ENCODE data around the gene DNASE2.
"Not testable (repeated sequence)": the region's sequence is repeated elsewhere in the genome, so short reads cannot be mapped to it uniquely, and the experiment has no call there.

DNASE2 gene, protein sequence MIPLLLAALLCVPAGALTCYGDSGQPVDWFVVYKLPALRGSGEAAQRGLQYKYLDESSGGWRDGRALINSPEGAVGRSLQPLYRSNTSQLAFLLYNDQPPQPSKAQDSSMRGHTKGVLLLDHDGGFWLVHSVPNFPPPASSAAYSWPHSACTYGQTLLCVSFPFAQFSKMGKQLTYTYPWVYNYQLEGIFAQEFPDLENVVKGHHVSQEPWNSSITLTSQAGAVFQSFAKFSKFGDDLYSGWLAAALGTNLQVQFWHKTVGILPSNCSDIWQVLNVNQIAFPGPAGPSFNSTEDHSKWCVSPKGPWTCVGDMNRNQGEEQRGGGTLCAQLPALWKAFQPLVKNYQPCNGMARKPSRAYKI

DNA sequence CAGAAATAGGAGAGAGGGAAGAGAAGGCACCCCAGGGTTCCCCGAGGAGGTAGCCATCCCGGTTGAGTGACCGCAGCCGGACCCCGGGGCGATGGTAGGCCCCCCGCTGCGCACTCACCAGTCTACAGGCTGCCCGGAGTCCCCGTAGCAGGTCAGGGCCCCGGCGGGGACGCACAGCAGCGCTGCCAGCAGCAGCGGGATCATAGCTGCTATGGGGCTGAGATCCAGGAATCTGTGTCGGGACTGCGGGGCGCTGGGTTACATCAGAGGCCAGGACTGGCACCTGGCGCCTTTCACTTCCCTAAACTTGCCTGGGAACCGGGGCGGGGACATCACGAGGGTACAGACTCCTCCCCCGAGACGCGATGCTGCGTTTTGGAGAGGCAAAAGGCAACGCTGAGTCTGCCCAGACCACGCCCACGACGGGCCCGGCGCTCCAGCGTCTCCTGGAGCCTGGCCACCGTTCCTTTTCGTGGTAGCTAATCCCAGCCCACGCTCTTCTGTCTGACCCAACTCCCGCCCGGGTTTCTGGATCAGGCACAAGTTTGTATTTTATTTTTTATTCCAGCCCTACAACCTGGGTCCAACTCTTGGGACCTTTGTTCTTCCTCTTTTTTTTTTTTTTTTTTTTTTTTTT lies at the start of gene DNASE2:
DNASE2 (minus strand) TSS at position 278 of the 637 bp plus-strand sequence; CDS start at position 204, 74 bp downstream.
- peak; percentile 95 for DNase-seq

DNA sequence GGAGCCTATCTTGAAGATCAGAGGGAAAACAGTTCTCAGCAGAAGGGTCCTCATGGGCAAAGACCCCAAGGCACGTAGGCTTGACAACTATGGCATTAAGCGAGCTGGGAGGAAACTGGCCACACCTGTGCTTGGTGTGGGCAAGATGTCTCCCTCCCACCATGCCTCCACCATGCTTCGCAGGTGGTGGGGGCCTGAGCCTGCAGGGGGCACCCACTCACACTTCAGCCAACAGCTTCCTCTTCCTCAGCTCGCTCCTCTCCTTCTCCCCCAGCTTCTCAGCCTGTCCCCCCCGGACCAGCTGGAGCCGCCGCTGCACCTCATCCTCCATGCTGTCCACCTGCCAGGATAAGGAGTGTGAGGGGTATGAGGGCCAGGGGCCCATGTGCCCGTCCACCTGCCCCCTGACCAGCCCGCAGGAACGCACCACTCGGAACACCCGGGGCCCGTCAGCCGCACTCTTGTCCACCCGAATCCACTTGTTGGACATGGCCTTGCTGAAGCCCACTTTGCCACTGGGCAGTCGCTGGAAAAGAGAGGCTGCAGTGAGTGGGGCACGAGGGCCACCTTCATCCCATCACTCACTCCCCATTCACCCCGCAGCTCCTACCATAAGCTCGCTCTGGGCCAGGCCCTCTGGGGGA lies 48.9 kb upstream of the DNASE2 start:
- no peak for DNase-seq

DNA sequence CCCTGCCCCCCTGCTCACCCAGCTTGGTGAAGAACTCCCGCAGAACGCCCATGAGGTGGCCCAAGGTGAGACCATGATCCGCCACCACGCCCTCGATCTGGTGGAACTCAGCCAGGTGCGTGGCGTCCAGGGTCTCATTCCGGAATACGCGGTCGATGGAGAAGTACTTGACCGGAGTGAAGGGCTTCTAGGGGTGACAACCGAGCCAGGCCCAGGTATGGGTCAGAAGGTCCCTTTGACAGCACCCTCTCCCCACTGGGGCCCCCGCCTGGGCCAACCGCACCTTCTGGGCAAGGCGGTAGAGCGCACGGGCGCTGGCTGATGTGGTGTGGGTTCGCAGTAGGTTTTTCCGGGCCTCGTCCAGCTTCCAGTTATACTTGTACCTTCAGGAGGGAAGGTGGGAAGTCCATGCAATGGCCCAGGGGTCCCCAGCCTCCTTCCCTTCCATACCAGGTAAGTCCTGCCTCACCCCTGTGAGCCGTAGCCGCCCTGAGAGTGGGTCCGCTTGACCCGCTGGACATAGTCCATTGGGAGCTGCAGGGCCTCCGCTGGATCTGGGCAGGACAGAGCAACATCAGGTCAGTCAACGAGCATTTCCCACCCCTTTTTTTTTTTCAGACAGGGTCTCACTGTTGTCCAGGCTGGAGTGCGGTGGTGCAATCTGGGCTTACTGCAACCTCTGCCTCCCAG lies 43.5 kb upstream of the DNASE2 start:
- no peak for DNase-seq

DNA sequence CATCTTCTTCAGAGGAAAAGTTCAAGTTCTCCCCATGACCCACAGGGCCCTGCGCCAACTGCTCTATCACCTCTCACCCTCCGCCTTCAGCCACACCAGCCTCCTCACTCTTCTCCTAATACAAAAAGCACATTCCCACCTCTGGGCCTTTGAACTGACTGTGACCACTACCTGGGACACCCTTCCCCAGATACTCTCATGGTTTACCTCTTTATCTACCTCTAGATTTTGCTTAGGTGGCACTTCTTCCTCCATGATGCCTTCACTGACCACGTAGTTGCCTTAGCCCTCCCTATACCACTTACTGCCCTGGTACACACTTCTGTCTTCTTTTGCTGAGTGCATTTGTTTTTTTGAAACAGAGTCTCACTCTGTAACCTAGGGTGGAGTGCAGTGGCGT lies 41.7 kb upstream of the DNASE2 start:
- no peak for DNase-seq

DNA sequence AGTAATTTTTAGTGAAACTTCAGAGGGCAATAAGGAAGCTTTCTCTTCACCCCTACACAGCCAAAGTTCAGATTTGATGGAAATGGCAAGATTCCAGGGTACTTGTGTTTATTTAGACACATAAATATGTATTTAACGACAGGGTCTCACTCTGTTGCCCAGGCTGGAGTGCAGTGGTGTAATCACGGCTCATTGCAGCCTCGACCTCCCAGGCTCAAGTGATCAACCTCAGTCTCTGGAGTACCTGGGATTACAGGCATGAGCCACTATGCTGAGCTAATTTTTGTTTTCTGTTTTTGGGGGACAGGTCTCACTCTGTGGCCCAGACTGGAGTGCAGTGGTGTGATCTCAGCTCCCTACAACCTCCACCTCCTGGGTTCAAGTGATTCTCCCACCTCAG lies 39.8 kb upstream of the DNASE2 start:
- DNase-seq: no peak

DNA sequence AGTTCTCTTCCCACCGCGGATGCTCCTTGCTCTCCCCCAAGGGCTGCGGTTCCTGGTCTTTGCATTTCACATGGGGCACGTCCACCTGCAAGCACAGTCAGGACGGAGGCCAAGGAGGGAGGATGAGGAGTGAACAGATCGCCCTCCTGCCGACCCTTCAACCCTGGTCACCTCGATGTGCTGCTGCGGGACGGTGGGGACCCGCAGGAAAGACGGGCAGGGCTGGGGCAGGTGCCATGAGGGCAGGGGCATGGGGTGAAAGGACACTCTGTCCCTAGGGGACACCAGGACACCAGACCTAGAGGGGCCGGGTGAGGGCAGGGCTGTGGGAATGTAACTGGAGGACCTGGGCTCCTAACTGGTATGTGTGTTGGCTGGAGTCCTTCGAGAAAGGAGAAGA lies 37.0 kb upstream of the DNASE2 start:
- no peak for DNase-seq

DNA sequence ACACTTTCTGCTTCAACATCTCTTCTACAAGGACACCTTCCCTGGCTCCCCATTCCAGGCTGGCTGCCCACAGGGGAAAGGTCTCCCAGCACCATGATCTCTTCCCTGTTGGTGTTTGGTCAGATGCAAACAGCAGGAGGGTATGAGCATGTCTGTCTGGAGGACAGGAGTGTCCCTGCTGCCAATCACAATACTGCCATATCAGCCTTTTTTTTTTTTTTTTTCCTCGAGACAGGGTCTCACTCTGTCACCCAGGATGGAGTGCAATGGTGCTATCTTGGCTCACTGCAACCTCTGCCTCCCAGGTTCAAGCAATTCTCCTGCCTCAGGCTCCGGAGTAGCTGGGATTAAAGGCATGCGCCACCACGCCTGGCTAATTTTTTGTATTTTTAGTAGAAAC lies 34.6 kb upstream of the DNASE2 start:
- not testable (repeated sequence) for DNase-seq

DNA sequence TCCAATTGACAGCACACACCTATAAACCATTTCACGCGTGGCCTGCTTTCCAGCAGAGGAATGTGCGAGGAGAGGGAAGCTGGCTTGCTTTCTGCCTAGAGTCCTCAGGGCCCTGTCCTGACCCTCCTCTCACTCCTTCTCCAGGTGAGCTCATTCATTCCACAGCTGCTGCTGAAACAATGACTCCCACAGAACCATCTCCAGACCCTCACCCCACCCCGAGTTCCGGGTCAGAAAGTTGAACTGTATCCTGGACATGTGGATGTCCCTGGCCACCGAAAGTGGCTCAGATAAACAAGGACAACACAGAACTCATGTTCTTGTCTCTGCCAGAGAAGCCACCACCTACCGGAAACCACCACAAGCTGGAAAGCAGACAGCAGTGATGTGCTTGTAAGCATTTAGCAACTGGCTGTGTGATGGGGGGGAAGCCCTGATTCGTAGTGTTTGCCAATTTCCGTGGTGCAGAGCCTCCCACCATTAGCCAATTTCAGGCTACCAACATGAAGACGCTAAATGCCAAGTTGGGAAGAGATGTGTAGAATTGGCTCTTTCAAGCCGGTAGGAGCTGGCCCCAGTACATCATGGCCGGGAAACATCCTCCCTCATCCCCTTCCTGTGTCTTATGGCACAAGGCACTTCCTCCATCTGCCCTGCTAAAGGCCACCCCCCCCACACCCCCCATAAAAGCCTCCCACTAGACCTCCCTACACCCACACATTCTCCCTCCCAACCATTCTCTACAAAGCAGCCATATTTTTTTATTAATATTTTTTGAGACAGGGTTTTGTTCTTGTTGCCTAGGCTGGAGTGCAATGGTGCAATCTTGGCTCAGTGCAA lies 32.8 kb upstream of the DNASE2 start:
- peak; percentile 80 for DNase-seq

DNA sequence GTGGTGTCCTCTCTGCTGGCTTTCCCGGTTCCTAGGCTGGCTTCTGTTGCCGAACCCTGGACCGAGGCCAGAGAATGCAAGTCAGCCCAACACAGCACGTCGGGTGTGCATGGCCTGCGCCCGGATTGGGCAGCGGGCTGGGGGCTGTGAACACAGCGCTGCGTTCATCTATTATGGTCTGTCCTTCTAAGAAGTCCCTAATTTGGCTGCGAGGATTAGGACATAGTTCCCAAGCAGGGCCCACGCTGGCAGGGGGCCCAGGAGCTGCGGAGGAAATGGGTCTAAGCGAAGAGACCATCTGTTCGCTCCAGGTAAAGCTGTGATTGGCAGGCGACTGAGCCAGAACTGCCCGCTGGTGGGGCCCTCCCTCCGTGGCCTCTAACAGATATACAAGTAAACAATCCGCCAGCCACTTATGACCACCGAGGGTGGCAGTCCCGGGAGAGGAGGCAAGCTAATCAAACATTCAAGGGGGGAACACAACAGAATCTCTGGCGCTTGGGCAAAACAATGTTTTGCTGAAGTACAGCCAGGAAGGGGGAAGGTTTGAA lies 31.8 kb upstream of the DNASE2 start:
- DNase-seq: peak; percentile 95

DNA sequence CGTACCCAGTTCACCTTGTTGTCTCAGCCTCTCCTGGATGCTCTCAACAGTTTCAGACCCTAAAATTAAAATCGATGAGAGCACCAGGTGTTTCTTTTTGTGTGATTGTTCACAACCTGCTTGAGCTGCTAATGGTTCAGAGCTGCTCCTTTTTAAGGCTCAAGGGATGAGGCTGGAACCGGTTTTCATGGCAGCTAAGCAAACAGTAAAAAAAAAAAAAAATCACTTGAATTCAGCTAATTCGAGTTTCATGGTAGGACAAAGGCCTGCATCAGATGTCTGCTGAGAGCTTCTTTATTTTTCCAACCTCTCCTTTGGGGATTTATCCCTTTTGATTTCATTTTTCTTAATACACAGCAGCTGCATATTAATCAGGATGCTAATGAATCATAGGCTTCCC lies 31.3 kb upstream of the DNASE2 start:
- DNase-seq: peak; percentile 94

DNA sequence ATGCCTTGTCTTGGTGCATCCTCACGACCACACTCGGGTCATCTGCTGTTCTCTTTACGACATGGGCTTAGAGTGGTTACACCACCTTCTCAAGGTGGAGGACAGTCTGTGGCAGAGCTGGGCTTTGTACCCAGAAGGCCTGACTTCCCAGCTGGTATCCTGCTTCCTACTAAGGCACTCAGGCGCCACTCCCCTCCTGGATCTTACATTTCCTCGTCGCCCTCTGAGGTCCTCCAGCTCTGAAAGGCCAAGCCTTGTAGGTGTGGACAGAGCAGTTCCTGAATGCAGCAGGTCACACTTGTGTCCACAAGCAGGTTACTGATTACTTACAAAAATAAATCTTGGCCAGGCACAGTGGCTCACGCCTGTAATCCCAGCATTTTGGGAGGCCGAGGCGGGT lies 25.9 kb upstream of the DNASE2 start:
- no peak for DNase-seq

DNA sequence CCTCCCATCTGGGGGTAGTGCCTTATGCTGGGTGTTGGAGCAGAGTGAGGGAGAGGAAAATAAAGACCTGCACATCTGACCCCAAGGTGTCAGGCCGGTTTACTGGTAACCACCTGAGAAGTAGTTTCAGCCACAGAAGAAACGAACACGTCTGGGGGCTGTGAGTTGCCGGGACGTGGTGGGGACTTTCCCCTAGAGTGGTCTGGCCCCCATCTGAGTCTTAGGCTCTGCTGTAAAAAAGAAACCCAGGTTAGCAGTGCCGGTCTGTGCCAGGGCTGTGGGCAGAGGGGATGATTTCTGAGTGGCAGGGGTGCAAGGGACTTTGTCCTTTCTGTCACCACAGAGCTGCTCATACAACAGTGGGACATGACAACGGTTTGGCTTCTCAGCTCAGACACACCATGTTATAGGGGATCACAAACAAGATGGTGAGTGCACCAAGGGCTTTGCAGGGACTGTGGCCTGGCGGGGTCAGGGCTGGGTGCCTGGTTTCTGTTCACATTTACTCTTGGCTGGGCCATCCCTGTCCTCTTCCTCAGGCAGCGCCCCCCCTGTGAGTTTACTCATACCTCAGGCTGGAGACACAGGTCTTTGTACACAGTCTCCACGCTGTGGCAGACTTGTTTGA lies 18.8 kb upstream of the DNASE2 start:
- DNase-seq: no peak

DNA sequence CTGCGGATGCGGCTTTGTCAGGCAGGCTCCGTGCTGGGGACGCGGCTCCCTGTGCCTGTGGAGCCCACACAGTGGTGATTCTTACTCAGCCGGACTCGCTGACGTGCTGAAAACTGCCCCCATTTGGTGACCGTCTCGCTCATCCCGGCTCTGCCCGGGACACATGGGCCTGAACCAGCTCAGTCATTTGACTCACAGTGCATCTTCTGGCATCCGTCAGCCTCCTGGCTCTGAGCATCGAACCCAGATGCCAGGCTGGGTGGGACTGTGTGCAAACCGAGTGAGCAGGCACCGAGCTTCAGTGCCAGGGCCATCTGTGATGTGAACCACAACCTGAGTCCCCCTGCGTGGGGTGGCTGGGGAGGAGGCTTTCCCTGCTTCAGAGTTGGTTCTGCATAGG lies 15.2 kb upstream of the DNASE2 start:
- DNase-seq: no peak

DNA sequence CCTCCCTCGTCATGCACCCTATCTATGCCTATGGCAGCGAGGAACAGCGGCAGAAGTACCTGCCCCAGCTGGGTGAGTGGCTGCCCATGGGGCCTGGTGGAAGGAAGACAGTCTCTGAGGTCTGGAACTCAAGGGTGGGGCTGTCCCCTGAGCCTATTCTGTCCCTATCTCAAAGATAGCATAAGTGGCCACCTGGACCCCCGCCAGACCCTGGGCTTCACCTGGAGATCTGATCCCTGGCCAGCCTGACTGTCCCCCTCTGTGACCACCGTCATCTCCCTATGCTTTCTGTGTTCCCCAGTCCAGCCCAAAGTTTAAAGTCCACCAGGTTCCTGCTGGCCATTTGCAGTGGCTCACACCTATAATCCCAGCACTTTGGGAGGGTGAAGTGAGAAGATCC lies 12.3 kb upstream of the DNASE2 start:
- no peak for DNase-seq

DNA sequence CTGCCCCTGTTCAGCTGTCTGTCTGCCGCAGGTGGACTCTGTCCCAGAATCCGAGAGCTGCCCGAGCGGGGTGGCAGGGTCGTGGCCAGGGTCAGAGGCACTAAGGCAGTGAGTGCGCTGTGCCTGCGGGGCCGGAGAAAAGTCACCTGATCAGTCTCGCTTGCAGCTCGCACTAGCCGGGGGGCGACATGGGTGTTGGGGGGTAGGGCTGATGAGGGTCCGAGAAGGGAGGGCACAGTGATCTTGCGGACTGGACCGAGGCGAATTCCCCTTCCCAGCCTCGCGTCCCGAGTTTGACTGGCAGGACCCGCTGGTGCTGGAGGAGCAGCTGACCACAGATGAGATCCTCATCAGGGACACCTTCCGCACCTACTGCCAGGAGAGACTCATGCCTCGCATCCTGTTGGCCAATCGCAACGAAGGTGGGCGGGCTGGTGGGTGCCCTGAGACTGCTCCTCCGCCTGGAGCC lies 10.3 kb upstream of the DNASE2 start:
- no peak for DNase-seq

DNA sequence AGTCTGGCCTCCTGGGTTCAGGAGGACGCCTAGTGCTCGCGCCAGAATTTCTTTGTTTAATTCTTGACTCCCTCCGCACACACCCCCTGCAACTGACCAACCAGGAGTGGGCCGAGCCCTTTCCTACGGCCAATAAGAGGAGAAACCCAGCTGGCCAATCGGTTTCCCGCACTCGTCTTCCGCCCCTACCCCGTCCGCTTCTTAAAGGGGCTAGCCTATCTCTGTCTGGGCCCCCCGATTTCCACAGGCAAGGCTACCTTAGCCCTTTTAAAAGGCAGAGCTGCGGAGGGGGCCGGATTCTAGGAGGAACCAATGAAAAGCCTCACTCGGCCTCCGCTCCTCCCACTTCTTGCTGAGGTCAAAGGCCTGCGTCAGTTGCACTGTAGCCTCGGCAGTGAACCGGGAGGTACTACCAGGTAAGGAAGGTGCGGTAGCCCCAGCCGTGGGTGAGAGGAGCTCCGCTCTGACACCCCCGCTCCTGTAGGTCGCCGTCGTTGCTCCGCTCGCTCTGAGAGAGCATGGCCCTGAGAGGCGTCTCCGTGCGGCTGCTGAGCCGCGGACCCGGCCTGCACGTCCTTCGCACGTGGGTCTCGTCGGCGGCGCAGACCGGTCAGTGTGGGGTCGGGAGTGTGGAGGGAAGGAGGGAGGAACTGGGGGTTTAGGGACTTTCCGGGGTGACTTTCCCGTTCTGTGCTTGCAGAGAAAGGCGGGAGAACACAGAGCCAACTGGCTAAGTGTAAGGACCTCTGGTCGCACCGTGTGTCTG lies 9.7 kb upstream of the DNASE2 start, which contains the start of gene GCDH:
GCDH (plus strand) TSS at position 374 of the 766 bp plus-strand sequence; CDS start at position 519, 145 bp downstream.
- DNase-seq: peak; percentile 98

DNA sequence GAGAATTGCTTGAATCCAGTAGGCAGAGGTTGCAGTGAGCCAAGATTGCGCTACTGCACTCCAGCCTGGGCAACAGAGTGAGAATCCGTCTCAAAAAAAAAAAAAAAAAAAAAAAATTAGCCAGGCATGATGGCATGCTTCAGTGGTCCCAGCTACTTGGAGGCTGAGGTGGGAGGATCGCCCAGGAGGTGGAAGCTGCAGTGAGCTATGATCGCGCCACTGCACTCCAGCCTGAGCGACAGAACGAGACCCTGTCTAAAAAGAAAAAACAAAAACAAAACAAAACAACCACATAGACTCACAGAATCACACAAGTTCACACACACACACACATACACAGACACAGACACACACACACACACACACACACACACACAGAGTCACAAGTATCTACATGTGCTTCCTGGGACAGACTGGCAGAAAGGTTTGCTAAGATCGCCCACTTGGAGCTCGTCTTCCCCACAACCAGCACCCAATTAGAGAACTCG lies 9.1 kb upstream of the DNASE2 start:
- DNase-seq: not testable (repeated sequence)

DNA sequence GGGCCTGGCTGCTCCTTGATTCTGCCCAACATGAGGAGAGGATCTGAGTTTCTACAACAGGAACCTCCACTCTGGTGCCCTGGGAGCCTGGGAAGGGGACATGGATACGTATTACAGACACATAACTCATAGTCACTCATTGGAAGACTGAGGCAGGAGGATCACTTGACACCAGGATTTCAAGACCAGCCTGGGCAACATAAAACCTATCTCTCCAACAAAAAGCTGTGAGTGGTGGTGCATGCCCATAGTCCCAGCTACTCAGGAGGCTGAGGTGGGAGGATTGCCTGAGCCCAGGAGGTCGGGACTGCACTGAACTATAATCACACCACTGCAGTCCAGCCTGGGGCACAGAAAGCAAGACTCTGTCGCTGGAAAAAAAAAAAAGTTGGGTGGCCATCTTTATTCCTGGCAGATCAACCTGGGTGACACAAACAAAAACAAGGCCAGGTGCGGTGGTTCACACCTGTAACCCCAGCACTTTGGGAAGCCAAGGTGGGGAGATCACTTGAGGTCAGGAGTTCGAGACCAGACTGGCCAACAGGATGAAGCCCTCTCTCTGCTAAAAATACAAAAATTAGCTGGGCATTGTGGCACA lies 6.9 kb upstream of the DNASE2 start:
- DNase-seq: no peak

DNA sequence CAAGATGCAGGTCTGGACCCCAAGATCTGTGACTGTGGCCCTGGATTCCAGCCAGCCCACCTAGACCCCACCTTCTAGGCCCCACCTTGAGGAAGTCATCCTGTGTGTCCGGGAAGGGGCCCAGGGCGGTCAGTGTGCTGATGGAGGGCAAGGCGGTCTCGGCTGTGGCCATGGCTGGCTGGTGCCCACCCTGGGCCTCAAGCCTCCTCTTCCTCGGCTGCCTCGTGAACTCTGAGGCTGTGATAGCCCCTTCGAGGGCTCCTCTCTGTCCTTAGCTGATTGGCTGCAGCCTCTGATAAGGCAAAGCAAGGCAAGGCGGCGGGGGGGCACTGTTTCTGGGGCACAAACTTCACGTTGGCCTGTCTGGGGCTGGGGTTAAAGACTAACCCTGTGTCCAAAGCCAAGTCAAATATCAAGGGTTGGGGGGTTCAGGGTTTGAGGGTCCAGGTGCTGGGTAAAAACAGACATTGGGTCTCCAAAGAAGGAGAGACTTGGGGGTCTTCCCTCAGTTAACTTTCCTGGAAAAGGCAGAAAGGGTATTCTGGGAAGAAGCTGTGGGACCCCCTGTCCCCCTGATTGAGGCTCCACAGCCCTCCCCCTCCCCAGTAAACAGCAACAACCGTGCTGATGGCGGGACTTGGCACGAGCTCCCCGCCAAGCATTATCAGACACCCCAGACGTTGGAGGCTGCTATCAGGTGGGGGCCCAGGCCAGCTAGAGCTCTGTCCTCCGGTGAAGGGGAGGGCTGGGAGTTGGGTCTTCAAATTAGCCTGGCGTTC lies 5.9 kb upstream of the DNASE2 start, which contains the start of gene KLF1:
KLF1 (minus strand) TSS at position 233 of the 779 bp plus-strand sequence; CDS start at position 172, 61 bp downstream.
- DNase-seq: no peak
